ENCODE results near the gene DES.

The DES gene

DNA sequence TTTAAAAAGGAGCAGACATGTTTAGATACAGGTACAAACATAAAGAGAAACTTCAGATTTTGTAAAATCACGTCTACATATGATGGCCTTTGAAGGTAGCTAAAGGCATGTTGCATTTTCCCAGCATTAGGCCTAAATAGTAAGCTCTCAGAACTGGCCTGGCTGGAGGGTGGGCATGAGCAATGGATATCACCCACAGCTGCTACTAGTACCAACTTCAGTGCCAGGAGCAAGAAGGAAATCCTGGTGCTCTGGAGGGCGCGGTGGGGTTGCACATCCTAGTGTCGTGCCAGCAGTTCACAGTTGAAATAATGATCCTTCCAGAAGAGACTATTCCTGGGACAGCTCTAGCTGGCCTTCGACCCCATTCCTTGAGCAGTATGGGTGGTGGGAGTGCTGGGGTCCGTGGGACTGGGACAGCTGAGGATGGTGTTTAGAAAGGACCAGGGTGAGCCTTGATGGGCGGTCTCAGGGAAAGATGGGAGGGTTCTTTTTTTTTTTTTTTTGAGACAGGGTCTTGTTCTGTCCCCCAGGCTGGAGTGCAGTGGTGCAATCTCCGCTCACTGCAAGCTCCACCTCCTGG is 4.9 kb downstream of the DES start:
- no peak for DNase-seq

DNA sequence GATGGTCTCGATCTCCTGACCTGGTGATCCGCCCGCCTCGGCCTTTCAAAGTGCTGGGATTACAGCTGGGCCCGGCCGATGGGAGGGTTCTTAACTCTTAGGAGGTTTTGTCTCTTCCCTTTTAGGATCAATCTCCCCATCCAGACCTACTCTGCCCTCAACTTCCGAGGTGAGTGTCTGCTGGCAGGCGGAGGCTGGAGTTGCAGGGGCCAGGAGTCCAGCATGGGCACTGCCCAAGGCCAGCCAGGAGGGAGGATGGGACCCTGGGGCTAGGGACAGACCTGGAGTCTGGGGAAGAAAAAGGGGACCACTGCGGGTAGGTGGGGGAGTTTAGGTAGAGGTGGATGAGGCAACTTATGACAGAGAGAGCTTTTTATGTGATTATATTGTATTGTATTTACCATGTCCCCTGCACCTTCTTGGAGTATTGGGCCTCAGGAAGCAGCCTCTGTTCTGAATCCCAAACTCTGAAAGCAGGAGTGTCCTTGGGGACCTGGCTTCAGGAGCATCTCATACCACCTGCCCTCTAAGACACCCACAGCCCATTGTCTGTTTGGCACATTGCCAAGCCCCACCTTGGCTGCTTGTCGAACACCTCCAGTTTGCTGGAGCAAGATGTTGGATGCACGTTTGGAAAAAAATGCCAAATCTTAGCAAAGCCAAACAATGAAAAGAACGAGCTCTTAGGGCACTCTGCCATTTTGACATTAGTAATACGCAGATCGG is 5.6 kb downstream of the DES start:
- no peak for DNase-seq

DNA sequence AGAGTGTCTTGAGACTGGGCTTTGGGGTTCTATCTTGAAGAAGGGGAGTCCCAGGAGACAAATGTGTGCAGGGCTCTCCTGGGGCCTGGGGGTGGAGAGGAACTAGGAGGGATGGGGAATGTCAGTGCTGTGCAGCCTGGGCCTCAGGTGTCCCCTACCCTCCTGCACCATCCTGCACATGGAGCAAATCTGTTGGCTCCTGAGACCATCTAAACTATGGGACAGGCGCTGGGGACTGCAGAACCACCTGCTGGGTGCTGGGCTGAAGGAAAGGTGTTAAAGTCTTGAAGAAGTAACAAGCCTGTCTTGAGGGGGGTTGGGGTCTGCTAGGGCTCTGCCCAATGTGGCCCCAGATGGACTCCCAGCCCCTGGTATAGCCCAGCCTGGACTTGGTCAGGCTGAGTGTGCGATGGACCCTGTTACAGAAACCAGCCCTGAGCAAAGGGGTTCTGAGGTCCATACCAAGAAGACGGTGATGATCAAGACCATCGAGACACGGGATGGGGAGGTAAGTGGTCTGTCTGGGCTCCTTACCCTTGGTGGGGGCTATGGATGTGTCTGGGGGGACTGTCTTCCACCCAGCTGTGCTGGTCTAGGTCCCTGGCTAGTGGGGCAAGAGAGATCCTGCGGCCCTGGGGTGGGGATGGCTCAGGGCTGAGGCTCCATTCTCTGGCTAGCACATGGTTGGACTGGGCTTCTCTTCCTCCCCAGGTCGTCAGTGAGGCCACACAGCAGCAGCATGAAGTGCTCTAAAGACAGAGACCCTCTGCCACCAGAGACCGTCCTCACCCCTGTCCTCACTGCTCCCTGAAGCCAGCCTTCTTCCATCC is 7.3 kb downstream of the DES start:
- DNase-seq, result no peak

DNA sequence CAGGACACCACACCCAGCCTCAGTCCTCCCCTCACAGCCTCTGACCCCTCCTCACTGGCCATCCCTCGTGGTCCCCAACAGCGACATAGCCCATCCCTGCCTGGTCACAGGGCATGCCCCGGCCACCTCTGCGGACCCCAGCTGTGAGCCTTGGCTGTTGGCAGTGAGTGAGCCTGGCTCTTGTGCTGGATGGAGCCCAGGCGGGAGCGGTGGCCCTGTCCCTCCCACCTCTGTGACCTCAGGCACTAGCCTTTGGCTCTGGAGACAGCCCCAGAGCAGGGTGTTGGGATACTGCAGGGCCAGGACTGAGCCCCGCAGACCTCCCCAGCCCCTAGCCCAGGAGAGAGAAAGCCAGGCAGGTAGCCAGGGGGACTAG is 7.9 kb downstream of the DES start:
- no peak for DNase-seq

DNA sequence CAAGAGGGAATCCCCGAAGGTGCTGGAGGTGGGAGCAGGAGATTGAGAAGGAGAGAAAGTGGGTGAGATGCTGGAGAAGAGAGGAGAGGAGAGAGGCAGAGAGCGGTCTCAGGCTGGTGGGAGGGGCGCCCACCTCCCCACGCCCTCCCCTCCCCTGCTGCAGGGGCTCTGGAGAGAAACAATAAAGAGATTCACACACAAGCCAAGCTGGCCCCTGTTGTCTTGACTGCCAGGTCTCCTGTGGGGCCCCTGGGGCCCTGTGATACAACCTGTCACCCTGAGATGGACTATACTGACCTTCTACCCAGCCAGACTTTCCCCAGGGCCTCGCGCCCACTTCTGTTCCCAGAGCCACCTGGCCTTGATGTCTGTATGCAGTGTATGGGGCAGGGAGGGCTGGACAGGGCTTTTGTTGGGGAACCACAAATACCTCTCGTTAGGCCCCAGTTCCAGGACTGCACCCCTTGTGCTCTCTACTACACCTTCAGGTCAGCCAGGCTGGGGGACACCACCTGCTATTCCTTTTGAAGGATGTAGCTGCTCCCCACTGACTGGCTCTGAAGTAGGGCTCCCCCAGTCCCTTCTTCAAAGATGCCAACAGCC is 8.5 kb downstream of the DES start:
- no peak for DNase-seq

DNA sequence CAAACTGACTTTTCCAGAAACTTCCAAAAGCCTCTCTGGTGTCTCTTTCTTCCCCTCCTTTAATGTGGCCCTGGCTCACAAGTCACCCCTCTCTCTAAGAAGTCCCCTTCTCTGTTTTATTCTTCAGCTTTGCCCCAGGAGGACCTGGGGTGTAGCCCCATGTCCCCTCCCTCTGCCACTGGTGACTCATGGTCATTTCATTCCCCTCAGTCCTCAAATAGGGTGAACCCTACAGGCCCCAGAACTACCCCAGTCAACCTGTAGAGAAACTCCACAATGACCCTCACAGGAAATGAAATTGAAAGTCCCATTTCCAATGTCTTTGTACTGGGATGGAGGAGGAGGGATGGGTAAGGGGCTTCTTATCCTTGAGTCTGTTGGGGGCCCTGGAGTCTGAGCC is 10.3 kb downstream of the DES start:
- no peak for DNase-seq

DNA sequence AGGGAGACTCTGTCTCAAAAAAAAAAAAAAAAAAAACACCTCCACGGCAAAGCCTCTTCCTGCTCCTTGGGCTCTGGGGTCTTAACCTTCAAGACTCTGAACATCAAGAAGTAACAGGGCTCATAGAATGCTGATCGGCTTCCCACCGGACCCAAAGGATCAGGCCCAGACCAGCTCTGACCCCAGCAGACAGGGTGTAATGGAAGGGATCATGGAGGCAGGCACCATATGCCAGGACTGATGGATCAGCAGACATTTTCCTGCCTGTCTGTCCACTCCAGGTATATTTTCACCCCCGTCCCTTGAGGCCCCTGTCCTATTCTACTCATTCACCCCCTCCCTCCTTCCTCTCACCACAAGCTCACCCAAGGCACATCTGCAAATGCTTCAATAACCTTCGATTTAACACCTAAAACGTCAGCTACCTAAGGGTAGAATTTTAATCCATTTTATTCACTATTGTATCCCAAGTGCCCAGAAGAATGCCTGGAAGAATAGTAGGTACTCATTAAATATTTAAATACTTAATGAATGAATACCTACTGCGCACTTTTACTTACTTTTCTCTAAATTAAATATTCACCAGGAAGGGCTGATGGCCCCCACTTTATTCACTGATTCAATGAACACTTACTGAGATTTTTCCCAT is 11.9 kb downstream of the DES start:
- DNase-seq, result no peak

DNA sequence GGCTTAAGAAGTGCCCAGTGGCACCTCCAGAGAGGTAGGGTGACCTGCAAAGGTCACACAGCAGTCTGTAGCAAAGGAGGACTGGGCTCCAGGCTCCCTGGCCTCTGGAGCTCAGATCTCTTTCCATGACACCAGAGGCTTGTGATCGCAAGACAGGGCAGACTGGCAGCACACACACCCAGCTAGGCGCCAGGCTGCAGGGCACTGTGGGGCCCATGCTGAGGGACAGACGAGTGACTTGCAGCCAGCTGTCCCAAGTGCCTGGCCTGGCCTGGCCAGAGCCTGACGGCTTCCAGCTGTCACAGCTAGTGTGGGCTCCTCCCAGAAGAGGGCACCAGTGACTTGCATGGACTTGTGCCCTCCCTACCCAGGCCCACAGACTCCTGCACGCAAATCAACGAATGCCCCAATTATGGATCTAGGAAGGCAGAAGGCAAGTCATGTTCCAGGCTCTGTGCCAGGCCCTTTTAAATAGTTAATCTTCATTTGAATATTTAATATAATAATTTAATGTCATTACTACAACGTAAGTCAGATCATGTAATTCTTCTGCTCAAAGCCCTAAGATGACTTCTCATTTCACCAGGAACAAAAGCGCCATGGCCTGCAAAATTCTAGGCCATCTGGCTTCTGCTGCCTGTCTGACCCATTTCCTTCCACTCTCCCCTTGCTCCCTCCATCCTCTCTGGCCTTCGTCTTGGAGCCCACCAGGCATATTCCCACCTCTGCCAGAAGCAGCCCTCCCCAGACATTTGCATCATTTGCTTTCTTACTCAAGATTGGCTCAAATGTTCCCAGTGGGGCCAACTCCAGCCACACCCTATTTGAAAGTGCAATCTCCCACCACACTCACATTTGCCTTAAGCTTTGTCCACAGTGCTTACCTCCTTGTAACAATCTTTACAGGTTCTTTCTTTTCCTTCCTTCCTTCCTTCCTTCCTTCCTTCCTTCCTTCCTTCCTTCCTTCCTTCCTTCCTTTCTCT is 12.7 kb downstream of the DES start:
- DNase-seq, result no peak

DNA sequence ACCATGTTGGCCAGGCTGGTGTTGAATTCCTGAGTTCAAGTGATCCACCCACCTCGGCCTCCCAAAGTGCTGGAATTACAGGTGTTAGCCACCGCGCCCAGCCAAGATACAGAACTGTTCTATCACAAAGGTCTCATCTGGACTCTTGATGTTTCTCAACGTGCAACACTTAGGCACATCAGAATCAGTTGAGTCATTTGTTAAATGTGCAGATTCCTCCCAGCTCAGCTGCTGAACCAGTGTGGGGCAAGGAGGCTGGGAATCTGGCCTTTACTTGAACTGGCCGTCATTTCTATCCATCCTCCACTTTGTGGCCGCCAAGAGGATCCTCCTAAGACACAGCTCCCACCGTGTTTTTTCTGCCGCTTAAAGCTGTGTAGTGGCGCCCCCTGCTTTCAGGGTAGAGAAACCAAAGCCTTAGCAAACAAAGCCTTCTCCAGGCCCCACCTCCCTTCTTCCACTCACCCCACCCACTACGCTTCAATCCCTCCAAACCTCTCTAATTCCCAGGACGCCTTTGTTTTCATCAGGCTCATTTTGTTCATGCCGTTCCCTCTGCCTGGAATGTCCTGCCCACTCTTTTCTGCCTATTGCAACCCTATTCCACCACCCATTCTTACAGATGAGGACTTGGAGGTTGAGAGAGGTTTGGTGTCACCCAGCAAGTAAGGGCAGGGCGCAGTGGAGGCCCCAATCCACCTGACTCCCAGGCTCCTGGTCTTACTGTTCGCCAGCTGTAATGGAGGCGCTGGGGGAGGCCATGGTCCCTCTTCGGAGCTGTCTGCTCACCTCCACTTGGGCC is 15.7 kb downstream of the DES start:
- DNase-seq, result peak in 1 of 2 experiments; percentile 25

DNA sequence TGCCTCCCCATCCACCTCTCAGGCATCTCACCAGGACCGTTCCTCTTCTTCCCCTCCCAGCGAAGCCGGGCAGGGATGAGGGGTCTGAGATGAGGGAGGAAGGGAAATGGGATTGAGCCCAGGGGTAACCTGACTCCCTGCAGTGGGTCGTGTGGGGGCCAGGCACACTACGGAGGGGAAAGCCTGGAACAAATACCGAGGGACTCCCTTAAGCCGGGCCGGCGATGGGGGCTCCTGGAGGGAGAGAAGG is 16.2 kb downstream of the DES start:
- no peak for DNase-seq

DNA sequence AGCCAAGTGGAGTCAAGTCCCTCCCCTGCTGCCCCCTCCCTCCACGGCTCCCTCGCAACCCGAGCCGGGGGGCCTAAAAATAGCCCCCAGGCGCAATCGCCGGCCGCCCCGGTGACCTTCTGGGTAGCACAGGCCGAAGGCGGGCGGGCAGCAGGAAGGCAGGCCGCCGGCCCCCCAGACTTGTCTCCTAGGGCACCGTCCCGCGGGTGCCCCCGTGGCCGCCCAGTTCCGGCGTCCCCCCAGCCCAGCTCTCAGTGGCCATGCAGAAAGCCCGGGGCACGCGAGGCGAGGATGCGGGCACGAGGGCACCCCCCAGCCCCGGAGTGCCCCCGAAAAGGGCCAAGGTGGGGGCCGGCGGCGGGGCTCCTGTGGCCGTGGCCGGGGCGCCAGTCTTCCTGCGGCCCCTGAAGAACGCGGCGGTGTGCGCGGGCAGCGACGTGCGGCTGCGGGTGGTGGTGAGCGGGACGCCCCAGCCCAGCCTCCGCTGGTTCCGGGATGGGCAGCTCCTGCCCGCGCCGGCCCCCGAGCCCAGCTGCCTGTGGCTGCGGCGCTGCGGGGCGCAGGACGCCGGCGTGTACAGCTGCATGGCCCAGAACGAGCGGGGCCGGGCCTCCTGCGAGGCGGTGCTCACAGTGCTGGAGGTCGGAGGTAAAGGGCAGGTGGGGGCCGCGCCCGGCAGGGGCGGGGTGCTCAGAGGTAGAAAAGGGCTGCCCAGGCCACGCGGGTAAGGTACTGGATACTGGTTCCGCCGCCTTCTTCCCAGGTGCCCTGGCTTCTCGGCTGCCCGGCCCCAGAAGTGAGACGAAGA is 16.7 kb downstream of the DES start, which contains the start of gene SPEG:
Gene SPEG, plus strand, starts transcription at position 126 of the 808 bp plus-strand sequence. Its CDS starts 135 bp downstream, at position 261.
- no peak for DNase-seq

DNA sequence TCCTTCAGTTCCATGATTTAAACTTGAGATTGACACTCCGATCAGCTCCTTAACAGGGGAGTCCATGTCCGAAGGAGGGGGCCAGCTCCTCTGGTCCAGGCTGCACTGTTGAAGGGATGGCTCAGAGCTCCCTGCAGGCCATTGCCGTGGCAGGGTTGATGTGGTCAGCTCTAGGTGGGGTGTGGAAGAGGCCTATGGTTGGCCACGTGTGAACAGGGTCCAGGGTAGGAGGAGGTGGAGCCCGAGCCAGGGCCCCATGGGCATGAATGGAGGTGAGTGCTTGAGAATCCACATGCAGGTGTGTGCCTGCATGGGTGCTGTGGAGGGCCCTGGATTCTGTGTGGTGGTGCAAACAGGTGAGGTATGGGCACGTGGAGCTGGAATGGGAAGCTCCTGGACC is 17.5 kb downstream of the DES start:
- DNase-seq, result no peak

DNA sequence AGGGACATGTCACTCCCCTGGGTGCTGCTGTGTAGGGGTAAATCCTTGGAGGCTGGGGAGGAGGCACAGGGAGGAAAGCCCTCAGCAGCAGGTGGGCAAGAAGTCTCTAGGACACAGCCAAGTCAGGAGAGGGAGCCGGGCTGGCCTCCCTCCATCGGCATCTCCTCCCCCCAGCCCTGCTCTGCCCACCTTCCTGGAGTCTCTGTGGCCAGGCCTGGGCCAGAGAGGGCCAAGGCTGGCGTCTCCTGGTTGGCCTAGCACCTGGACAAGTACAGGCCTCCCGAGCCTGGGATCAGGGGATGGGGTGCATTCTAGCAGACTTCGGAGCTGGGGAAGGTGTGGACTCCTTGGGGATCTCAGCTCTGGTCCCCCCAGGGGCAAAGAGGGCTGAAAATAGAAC is 18.3 kb downstream of the DES start:
- DNase-seq, result no peak

DNA sequence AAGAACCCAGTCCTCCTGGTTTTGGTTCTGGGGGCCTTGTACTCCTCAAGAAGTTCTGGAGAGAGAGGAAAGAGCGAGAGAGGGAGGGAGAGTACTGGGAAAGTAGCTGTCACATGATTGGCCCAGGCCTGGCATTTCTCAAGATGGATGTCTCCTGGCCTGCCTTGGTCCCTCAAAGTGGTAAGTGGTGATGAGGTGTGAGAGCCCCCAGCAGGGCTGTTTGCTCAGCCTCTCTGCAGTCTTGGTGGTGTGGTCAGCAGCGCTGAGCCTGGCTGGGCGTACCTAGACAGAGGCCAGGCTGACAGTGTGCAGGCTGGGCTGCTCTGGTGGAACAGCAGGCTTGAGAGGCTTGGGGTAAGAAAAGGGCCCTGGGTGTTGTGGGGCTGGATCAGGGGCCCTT is 19.0 kb downstream of the DES start:
- no peak for DNase-seq

DNA sequence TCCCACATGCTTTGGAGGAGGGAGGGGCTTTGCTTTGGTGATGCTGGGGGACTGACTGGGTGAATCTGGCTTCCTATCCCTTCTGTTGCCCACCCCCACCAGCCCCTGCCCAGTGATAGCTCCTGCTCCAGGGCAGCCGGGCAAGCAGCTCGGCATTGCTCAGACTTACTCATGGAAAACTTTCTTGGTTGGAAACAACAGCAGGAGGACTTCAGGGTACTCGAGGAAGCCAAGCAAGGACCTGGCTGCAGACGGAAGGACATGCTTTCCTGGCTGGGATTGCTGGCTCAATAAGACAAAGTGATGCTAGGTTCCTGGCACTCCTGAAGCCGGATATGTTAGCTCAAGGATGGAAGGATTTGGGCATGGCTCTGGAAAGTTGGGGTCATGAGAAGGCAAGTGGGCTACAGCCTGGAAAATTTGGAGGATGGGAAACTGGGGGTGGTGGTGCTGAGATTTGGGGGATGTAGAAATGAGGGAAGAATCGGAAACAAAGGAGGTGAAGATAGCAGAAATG is 19.6 kb downstream of the DES start:
- no peak for DNase-seq

DNA sequence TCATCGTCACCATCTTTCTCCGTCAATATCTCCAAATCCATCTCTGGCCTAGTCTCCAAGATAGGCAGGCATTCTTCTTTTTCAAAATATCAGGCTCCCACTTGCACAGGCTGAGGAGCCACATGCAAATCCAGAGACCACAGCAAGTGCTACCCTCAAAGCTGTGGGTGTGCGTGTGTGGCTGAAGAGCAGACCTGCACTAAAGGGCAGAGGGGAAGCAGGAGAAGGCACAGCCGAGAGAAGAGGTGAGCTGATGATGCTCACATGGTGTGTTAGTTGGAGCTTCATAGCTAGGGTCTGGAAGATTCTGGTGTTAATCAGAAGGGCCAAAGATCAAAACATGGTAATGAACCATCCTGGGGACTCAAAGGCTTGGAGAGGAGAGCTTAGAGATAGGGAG is 20.3 kb downstream of the DES start:
- DNase-seq, result no peak

DNA sequence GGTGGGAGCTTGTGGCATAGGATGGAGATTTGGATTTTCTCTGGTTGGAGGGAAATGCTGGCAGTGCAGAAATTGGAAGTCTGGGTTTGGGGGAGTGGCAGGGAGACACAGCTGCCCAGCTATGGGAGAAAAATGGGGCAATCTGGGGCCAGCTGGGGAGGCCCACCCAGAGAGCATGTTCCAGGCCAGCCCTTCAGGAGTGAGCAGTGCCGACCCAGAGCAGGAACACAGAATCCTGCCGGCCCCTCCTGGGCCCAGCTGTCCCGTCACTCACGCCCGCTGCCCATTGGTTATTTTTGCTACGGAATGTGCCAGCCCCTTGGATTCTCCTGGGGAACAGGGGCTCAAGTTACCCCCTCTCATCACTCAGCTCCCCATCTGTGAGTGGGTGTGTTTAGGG is 21.3 kb downstream of the DES start:
- no peak for DNase-seq

DNA sequence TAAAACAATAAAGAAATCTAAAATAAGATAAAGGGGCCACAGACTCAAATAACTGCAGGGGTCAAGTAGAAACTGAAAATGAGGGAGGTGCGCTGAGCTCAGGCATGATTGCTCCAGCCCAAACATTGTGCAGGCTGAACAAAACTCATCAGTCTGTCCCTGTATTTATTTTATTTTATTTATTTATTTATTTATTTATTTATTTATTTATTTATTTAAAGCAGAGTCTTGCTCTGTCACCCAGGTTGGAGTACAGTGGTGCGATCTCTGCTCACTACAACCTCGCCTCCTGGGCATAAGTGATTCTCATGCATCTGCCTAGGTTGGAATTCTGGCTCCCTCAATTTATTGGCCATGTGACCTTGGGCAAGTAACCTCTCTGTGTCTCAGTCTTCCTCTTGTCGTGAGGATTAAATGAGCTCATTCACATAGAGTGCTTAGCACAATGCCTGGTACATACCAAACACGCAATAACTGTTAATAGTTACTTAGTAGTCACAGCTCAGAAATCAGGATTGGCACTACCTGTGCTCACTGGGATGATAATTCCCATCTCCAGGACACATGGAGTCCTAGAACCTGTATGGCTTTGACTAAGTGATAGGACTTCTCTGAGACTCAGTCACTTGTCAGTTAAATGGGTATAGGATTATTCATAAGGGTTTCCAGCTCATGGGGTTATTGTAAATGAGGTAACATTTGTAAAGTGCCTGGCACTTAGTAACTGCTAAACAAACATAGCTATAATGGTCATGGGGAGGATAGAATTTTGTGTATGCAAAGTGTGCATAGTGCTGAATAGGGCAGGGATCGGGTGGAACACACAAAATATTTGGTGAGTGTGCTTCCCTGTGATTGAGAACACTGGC is 22.4 kb downstream of the DES start:
- no peak for DNase-seq
